Lung microvascular endothelial cell (primary cell): ENCODE data around the gene ZNF280D. TPM values are rescaled to one million over a fixed set of nuclear protein-coding genes. Genes with fewer than 3 reads are reported as not detected.

Source experiments
- DNase-seq, 2 donors: peaks; one replicate each; pipeline versions ENCODE4 v3.0.0 to v3.0.0-alpha.2; 2010; ENCODE audit warnings: low read depth in 2 of 2
- total RNA-seq: library from RNA; depleted of rRNA; stranded (reverse); fragments of >200 nt; gene quantifications from 2 replicates; pipeline ENCODE4 v1.2.1, GENCODE V29; 2014

Gene ZNF280D
- total RNA-seq, 1 donor from 2014 or later, result 21.0 TPM

DNA sequence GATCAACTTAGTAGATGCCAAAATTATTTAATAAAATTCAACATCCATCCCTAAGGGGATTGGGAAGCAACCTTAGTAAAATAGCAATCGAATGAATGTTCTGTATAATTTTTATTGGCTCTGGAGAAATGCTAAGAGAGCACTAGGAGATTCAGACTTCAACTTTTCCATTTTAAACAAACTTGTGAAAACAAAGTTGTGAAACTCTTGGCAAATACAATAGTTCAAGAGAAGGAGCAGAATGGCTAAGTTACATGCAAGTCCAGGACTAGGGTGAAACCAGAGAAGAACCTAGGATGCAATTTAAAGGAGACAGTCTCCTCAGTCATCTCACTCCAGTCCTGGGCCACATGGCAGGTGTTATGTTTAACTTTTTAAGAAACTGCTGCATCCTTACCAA is 16.7 kb upstream of the ZNF280D start:
- DNase-seq, result no peak

DNA sequence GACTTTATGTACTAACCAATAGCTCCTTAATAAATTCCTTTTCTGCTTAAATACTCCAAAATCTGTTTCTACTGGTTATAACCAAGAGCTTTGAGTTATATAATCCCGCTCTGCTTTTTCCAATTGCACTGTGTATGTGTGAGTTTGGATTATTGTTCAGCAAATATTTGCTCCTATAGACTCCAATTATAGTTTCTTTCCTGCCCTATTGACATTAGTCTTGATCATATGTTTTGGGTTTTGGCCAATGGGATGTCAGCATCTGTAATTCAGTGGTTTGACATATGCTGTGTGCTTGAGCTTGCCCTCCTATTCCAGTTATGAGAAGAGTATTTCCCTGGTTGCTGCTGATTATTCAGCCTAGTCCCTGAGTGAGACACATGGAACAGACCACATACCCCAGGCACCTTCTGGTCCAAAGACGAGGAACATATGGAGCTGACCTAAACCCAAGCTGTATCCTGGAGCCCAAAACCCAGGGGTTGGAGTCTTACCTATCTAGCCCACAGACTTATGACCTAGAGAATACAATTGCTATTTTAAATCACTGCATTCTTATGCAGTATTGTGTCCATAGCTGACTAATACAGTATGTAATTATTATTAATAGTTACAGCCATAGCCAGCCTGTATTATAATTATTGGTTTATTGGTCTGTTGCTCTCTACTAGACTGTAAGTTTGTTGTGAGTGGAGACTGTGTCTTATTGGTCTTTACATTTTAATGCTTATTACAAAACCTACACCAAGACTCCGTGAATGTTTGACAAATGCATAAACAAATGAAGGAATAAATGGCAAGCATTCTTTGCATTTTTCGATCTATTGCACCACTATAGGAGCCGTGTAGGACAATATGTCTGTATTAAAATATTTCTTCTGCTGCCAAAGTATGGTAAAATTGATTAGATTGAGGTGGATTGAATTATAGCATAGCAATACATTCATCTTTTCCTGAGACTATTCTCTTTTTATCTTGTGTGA is 11.7 kb upstream of the ZNF280D start:
- no peak for DNase-seq

DNA sequence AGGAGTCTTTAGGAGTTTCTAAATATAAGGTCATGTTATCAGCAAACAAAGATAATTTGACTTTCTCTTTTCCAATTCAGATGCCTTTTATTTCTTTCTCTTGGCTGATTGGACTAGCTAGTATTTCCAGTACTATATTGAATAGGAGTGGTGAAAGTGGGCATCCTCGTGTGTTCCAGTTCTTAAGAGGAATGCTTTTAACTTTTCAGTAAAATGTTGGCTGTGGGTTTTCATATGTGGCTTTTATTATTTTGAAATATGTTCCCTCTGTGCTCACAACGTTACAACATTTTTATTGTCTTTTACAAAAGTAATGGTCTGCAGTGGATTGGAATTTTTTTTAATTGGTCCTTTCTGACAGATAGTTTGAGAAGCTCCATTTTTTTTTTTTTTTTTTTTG is 8.2 kb upstream of the ZNF280D start:
- no peak for DNase-seq

DNA sequence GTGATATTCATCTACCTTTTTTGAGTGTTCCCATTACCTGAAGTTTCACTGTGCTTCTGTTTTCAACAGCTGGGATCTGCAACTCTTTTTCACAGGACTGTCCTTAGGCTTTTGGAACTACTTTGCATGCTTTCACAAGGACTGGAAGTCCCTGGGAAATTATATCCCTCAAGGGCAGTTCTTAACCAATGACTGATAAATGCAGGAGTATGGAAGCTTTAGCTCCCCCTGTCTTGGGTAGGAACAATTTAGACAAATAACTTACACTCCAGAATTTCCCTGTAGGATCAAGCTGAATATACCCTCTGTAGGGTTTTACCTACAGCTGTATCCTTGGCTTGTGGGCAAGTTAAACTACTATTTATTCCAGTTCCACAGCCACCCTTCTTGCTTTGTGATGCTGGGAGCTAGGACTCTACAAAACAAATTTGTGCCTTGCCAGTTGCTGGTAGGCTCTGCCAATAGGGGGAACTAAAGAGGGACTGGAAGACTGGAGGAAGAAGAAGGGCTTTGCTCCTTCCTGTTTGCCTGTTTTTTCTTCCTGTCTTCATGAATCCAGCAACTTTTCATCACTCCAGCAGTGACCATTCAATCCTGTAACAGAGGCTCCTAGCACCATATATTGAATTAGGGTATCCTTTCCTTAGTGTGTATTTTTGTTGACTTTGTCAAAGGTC is 6.8 kb upstream of the ZNF280D start:
- DNase-seq, result no peak

DNA sequence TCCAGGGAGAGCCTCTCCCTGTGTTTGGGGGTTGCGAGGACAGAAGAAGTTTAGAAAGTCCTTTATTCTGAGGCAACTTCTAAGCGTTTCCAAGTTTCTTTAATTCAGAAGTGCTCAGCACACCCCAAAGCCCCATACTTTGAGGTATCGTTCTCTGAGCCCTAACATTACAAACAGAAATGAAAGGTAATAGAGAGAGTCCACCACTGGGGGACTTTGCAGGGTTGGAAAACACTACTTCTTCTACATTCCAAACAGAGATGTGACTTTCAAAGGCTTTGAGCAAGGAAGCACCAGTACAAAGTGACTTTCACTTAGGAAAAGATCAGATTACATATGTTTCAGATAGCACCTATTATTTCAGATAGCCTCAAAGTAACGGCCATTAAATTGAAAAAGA is 6.2 kb upstream of the ZNF280D start:
- no peak for DNase-seq

DNA sequence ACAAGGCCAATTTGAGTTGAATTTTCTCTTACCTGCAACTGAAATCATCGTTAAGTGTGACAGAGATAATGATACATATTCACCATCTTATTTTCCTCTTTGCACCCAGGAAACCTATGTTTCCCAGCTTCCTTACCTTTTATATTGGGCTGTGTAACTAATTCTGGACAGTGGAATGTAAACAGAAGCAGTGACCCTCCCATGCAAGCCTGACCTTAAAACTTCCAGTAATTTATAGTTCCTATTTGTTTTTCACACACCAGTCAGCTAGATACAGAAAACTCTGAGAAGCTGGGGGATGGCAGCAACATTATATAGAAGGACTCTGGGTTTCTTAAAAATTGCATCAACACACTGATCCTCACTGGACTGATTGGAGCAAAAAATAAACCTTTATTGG is 4.5 kb upstream of the ZNF280D start:
- DNase-seq, result peak in 1 of 2 donors; percentile 5

DNA sequence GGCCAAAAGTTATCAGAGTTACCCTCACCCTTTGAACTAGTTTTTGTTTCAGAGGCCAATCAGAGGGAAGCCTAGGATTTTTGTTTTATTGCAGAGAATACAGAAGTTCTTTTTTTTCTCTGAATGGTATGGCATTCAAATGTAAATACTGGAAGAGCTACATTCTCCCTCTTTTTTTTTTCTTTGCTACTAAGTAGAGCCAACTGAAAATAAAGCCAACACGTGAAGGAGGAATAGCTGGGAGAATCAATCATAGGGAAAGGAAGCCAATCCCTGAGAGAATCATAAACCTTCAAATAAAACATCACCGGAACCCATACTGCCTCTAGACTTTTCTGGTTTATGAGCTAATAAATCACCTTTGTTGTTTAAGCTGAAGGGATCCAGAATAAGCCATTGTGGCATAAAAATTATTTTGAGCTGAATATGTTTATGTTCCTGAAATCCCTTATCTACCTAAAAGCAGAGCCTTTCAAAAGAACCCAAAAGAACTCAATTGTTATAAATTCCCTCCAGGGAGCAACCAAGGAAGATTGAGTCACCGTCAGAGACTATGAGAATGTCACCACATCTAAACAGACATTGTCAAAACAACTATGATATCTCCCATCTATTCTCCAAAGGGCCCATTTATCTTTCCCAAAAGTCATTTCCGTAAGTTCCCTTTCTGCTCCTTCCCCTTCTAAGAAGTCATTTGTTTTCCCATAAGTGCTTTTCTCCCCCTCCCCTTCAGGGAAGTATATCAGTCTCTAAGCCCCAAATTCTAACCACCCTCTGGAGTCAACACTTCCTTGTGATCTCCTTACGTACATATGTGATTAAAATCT is 3.8 kb upstream of the ZNF280D start:
- peak in 1 of 2 donors; percentile 48 for DNase-seq

DNA sequence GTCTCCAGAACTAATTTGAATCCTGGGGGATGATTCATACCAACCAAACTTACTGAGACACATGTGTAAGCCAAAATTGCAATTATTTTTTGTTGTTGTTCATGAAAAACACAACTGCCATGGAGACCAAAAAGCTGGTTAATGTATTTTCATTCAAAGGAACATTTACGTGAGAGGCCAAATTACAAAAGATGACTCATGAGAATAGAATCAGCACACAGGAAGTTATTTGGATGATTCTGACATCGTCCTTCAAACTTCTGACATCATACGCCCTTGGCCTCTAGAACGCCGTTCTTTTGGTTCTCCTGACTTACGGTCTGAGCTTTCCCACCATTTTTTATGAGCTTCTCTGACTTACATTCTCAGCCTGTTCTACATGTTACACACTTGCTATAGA is 3.0 kb upstream of the ZNF280D start:
- peak; percentile 36 to 80 for DNase-seq

DNA sequence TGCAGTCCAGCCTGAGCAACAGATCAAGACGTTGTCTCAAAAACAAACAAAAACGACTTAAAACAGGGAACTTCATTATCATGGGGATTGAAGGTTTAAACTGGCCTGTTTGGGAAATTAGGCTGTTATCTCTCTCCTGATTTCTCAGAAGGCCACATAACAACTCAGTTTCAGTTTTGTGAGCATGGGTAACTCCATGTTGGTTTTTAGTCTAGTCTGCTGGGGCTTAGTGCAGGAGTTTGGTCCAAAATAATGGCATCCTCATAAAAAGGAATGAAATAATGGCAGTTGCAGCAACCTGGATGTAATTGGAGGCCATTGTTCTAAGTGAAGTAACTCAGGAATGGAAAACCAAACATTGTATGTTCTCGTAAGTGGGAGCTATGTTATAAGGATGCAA is 2.3 kb upstream of the ZNF280D start:
- DNase-seq, result no peak

DNA sequence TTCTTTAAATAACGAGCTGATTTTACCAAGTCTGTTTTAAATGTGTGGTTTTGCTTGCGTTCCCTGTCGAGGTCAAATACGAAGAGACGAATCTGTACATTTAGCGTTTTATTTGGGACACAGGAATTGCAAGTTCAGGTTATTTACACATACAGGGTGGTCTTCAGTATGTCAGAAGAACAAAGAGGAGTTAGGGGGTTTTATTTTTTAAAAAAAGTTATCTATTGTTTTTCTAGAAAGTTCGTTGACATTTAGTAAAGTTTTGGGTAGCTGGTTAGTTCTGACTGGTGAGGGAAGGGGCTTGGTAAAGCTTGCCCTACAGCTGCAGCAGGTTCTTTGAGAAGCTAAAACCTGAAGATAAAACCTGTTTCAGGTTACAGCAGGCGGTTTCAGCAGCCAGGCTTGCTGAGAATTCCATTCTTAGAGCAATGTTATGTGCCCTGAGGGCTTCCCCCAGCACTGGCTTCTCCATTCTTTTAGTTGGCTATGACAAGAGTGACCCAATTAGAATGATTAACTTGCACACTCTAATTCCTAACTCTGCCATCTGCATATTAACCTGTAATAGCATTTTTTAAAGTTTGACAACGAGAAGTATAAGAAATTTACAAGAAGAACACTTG is 815 bp upstream of the ZNF280D start:
- no peak for DNase-seq

DNA sequence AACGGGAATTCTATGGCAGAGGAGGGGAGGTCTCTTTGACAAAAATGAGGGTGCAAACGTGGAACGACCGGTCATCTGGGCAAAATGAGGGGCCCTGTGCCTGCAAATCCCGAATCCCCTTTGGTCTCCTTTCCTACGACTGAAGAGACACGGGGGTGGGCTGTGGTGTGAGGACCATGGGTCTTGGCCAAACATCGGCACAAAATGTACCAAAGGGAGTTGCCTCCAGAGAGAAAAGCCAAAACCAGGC is 498 bp downstream of the ZNF280D start:
- no peak for DNase-seq

DNA sequence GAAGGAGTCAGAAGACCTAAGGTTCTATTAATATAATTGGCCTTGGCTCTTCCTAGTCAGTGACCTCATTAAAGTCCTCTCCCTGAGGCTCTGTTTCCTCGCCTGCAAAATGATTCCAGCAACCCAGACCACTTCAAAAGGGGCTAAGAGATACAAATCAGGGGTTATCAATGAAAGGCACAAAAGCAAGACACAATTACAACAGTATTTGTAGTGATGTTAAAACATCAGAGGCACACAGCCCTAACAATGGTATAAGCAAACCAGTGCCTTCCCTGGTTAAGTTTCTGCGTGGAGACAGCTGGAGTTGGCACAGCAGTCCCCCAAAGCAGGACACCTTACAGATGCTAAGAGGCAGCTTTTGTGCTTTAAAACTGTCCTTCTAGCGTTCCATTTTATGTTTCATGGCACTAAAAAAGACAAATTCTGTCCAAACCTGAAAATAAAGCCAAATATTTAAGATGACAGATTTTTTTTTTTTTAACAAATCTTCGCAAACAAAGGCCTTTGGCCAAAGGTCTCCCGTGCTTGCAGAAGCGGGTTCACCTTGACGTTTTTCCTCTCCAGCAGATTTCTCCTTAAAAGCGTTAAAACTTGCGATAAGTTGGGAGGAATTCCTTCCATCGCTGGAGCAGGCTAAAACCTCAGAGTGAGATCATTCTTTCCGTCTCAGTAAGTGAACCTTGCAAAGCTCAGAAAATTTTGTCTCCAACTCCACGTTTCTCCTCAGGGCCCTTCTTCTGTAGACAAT is 999 bp downstream of the ZNF280D start:
- DNase-seq, result peak; percentile 18 to 57

DNA sequence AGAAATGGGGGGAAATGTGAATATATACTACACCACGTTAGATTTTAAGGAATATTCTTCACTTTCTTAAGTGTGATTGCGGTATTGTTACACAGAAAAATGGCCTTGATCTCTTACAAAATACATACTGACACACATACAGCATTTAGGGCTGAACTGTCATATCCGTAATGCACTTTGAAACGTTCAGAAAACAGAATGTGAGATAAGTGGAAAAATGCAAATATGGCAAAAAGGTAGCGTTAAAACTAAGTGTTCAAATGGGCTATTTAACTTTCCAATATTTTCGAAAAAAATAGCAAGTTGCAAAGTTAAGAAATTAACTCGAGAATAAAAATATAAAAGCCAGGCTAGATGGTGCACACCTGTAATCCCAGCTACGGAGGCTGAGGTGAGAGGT is 1.8 kb downstream of the ZNF280D start:
- DNase-seq, result no peak

DNA sequence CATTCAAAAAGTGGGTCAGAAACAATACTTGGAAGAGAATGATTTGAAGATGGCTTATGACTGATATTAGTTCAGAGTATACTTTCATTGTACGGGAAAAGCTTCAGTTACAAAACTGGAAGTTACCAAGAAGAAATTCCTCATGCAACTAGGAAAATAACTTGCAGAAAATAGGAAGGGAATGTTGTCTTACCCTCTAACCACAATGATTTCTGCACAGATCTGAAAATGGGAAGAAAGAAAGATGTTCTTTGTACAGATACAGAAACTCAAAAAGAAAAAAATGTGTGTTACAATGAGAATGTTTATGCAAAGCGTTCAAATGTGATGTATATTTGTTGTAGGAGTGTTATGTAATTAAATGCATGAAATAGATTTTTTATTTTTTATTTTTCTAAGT is 3.7 kb downstream of the ZNF280D start:
- DNase-seq, result no peak

DNA sequence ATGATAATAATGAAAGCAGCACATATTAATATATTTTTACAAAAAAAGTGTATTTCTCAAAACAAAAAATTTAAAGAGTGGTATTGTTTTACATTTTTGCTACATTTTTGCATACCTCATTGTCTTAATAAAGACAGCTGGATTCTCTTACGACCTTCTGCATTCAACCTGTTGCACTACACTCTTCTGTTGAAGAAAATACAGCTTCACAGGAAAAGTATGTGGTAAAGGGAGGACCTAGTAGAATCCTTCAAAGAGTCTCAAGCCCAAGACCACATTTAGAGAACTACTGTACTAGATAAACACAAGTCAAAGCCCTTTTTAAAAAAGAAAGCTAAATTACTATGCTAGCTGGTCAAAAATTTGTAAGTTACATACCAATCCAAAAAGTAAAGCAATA is 7.9 kb downstream of the ZNF280D start:
- no peak for DNase-seq

DNA sequence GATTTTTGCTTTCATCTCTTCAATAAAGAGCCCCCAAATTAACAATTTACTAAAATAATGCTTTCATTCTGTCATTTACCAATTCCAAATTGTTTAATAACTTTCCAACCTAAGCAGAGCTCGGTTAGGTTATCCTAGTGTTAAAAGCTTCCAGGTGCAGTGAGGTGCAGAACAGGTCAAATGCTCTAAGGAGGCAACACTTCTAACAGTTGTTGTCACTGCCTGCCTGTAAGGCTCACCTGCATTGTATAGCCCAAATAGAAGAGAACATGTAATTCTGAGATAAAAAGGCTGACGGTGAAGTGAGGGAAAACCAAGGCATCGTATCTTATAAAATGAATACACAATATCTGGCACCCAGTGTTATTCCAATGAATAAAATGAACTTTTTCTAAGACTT is 9.1 kb downstream of the ZNF280D start:
- no peak for DNase-seq

DNA sequence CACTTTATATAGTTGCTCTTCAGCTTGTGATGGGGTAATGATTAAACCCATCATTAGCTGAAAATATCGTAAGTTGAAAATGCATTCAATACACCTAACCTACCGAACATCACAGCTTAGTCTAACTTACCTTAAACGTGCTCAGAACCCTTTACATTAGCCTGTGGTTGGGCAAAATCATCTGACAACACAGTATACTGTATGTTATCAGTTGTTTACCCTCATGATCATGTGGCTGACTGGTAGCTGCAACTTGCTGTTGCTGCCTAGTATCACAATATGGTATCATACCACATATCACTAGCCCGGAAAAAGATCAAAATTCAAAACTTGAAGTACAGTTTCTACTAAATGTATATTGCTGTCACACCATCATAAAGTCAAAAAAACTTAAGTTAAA is 9.5 kb downstream of the ZNF280D start:
- no peak for DNase-seq

DNA sequence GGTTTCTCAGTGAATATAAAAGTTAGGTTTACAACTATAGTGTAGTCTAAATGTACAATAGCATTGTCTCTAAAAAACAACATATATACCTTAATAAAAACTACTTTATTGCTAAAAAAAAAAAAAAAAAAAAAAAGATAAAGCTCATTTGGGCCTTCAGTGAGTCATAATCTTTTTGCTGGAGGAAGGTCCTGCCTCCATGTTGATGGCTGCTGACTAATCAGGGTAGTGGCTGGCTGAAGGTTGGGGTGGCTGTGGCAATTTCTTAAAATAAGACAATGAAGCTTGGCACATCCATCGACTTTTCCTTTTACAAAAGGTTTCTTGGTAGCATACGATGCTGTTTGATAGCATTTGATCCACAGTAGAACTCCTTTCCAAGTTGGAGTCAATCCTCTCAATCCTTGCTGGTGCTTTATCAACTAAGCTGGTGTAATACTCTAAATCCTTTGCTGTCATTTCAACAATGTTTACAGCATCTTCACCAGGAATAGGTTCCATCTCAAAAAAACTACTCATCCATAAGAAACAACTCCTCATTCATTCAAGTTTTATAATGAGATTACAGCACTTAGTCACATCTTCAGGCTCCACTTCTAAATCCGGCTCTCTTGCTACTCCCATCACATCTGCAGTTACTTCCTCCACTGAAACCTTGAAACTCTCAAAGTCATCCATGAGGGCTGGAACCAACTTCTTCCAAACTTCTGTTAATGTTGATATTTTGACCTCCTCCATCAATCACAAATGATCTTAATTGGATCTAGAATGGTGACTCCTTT is 13.3 kb downstream of the ZNF280D start:
- peak in 1 of 2 donors; percentile 24 for DNase-seq

DNA sequence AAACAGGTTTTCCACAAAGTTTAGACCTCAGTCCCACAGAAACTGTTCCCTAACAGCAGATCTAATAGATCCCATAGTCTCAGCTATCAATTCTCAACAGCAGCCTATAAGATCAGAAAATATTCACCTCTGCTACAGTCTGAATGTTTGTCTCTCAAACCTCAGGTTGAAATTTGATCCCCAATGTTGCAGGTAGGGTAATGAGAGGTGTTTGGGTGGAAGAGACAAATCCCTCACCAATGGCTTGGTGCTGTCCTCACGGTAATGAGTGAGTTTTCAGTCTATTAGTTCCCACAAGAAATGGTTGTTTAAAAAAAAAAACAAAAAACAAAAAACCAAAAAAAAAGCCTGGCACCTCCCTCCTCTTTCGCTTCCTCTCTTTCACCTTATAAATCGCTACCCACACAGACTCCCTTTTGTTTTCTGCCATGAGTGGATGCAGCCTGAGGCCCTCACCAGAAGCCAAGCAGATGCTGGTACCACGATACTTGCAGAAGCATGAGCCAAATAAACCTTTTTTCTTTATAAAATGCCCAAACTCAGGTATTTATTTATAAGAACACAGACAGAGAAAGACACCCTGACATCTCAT is 14.2 kb downstream of the ZNF280D start:
- DNase-seq, result no peak

DNA sequence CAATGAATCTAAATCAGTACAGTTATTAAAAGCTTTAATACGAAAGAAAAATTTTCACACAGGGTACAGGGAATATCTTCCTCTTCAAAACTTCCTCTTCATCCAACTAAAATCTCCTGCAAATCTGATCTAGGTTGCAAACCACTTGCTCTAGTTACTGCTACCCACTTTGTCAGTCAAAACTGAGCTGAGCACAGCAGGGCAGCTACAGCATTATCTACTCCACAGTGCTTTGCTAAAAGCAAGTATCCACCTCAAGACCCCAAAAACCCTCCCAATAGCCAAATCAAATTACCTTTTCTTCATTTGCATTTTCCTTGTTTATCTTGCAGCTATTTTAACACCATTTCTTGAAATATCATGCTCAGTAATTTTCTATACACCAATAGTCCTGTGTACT is 14.7 kb downstream of the ZNF280D start:
- no peak for DNase-seq
